Measurements from ENCODE around the gene RAF1. TPM values are rescaled to one million over a fixed set of nuclear protein-coding genes. Genes with fewer than 3 reads are reported as not detected.
A peak's percentile ranks its signal among the peaks of the same experiment; 100 is the strongest.

RAF1 gene
- total RNA-seq, 4 donors from 2014 or later, result 73.2 to 107 (median 84.2) TPM

DNA sequence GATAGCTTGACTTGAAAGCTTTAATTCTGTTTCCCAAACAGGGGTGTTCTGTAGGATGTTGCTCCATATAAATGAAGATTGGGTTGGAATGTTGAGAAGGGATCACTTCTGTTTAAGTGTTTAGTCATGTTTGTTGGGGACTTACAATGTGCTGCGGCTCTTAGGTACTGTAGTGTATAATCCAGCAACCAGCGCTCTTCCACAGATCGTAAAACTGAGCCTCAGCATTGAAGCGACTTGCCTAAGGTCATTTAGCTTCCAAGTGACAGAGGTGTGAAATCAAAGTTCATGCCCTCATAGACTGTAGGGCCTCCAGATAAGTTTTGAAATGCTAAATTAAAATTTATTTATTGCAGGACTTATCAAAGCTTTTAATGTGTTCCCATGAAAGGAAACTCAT lies 105.2 kb downstream of the RAF1 start:
- H3K4me3 ChIP-seq, result peak overlapping the region in 2 of 4 donors; percentile 94 to 96
- 66 to 81% methylated on average over 4 of the region's 4 CpGs for WGBS, 2 donors
- peaks cover 0 to 74% (median 25%) of the 10 kb centered on the region in 3 donors for H3K4me1 ChIP-seq
- H3K27me3 ChIP-seq, result peaks cover 0 to 15% (median 0%) of the 10 kb centered on the region in 4 donors
- H3K9me3 ChIP-seq, result no peaks in the 10 kb centered on the region
- DNase-seq, result no peak
- no peaks in the 10 kb centered on the region for H3K36me3 ChIP-seq
- intact Hi-C loops (cut with DNase I), result no loop called here
- no peak overlapping the region for H3K27ac ChIP-seq
- TF ChIP-seq, protein P1, sequence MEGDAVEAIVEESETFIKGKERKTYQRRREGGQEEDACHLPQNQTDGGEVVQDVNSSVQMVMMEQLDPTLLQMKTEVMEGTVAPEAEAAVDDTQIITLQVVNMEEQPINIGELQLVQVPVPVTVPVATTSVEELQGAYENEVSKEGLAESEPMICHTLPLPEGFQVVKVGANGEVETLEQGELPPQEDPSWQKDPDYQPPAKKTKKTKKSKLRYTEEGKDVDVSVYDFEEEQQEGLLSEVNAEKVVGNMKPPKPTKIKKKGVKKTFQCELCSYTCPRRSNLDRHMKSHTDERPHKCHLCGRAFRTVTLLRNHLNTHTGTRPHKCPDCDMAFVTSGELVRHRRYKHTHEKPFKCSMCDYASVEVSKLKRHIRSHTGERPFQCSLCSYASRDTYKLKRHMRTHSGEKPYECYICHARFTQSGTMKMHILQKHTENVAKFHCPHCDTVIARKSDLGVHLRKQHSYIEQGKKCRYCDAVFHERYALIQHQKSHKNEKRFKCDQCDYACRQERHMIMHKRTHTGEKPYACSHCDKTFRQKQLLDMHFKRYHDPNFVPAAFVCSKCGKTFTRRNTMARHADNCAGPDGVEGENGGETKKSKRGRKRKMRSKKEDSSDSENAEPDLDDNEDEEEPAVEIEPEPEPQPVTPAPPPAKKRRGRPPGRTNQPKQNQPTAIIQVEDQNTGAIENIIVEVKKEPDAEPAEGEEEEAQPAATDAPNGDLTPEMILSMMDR (IDR thresholded peaks at IDR 0.05), result no peak
- TF ChIP-seq POLR2A (IDR thresholded peaks at IDR 0.05), result no peak

DNA sequence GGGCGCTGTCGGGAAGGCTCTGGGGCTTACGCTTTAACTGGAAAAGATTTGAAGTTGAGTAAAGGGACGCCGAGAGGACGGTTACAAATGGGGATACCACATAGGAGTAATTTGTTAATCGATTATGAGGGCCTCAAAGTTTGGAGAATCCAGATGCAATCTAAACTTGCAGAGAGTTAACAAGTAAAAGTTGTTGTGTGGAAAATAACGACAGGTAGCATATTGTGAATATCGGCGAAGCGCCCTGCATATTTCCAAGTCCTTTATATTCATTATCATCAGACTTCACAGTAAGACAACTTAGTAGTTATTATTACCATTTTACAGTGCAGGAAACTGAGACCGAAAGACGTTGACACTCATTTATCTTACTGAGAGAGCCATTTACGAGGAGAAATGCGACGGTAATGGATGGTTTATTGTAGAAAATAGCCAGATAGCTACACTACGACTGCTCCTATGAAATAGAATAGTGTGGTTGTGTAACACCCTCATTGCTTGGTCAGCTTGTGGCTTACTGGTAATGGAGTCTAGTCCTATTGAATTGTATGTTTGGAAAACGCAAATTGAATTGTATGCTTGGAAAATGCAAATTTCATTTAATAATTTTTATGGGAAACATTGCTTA lies 106.3 kb downstream of the RAF1 start:
- DNase-seq, result no peak
- TF ChIP-seq, protein P1 (IDR thresholded peaks at IDR 0.05), result no peak
- no peak for TF ChIP-seq POLR2A (IDR thresholded peaks at IDR 0.05)

DNA sequence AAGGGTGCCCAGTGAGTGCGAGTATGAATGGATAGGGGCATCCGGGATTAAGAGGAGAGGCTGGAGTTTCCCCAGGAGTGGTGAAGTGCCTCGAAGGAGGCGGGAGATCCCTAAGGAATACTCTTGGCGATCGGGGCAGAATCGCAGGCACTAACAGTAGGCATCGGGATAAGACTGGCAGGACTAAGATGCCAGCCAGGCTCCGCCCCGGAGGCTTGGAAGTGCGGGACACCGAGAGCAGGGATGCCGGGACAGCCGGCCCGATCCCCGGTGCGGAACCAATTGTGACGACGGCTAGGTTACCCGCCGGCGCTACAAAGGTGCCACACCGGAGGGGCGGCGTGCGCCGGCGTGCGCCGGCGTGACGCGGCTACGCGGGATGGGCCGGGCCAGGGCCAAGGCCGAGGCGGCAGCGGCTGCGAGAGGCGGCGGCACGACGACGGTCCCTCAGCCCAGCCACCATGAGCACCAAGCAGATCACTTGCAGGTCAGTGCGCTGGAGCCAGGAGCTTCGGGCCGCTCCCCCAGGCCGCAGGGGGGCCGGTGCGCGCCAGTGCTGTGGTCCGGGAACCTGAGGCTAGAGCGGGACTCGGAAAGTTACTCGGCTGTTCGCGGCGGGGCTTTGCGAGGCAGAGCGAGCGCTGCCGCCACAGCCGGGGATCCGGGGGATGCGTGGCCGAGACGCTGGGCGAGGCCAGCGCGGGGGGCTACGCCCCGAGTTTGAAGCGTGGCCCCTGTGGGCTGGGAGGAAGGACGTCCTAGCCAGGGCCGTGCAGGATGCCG lies 107.0 kb downstream of the RAF1 start, which contains the start of gene MKRN2:
MKRN2 (plus strand) TSS at position 398 of the 783 bp plus-strand sequence; CDS start at position 462, 64 bp downstream.
- Histone ChIP-seq H3K4me3 (peak within 1 kb of the TSS; percentile 90 to 96 (median 95)), H3K27ac (peak within 1 kb of the TSS; percentile 96 to 99 (median 98)), H3K4me1 (peaks cover 0 to 63% (median 22%) of the 10 kb centered on the region in 3 donors), H3K9me3 (no peaks in the 10 kb centered on the region), H3K36me3 (no peaks in the 10 kb centered on the region), H3K27me3 (peaks cover 0 to 33% (median 0%) of the 10 kb centered on the region in 4 donors)
- 1% methylated on average over 14 to 57 of the region's 77 CpGs for WGBS, 2 donors
- intact Hi-C loops (cut with DNase I), result no loop called here
- DNase-seq, result peak; percentile 22
- peak in 3 of 4 donors; percentile 88 to 99 (median 98) for TF ChIP-seq POLR2A (IDR thresholded peaks at IDR 0.05)
- TF ChIP-seq, protein P1 (IDR thresholded peaks at IDR 0.05), result peak in 3 of 6 experiments; percentile 6 to 31 (median 11)

More for the DNA sequence above, 106.3 kb downstream of the RAF1 start:
- Histone ChIP-seq H3K36me3 (no peaks in the 10 kb centered on the region), H3K27me3 (peaks cover 0 to 26% (median 0%) of the 10 kb centered on the region in 4 donors), H3K4me3 (peak overlapping the region; percentile 90 to 96 (median 95)), H3K9me3 (no peaks in the 10 kb centered on the region), H3K4me1 (peaks cover 0 to 69% (median 25%) of the 10 kb centered on the region in 3 donors), H3K27ac (peak overlapping the region; percentile 96 to 99 (median 98))
- intact Hi-C loops (cut with DNase I), result no loop called here
- 1 to 2% methylated on average over 18 of the region's 18 CpGs for WGBS, 2 donors

DNA sequence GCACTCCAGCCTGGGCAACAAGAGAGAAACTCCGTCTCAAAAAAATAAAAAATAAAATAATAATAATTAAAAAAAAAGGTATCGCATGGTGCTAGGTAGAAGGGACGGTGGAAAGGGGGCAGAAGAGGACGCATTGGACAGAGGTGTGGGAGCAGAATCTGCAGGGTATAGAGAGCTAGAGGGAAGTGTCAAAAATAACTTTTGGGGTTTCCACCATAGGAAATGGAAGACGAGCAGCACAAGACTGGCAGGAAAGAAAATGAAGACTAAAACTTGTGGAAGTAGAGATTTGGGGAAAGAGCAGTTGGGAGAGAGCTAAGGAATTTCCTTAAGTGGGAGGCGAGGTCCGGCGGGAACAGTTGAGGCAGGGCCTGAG lies 107.6 kb downstream of the RAF1 start:
- no peak for DNase-seq
- no peak for TF ChIP-seq POLR2A (IDR thresholded peaks at IDR 0.05)
- TF ChIP-seq, protein P1 (IDR thresholded peaks at IDR 0.05), result no peak
- Histone ChIP-seq H3K27me3 (peaks cover 0 to 36% (median 1%) of the 10 kb centered on the region in 4 donors), H3K36me3 (no peaks in the 10 kb centered on the region), H3K4me3 (peak overlapping the region; percentile 90 to 96 (median 95)), H3K27ac (peak overlapping the region; percentile 96 to 99 (median 98)), H3K9me3 (no peaks in the 10 kb centered on the region), H3K4me1 (peaks cover 0 to 57% (median 21%) of the 10 kb centered on the region in 3 donors)
- 3% methylated on average over 8 of the region's 8 CpGs for WGBS, 2 donors
- intact Hi-C loops (cut with DNase I), result no loop called here
